Measurements from ENCODE around the gene ELL2.

GRCh38 chr5:95838556-95838955, 123.1 kb downstream of the ELL2 start:
- TF ChIP-seq POLR2A (IDR thresholded peaks at IDR 0.05) (no peak), CTCF (IDR thresholded peaks at IDR 0.05) (no peak)
